Middle frontal gyrus (tissue), 1 donor: ENCODE measurements around the gene VPS35L.

Source experiments
- DNase-seq: peaks from one replicate; pipeline ENCODE4 v3.0.0-alpha.2; 2015; ENCODE audit warnings: low spot score; ENCODE audit errors: extremely low spot score

Gene VPS35L

GRCh38 chr16:19555186-19555937, at the start of gene VPS35L:
TSS of gene VPS35L (plus strand) at chr16:19555703. CDS start at chr16:19555730, 27 bp downstream.
- DNase-seq = peak; percentile 93

- DNase-seq = no peak
These were observed 48.5 kb upstream of the VPS35L start for GRCh38 chr16:19506965-19507364.

- no peak for DNase-seq
These were observed 47.6 kb upstream of the VPS35L start for GRCh38 chr16:19507867-19508266.

GRCh38 chr16:19512297-19512696, 43.2 kb upstream of the VPS35L start:
- no peak for DNase-seq

GRCh38 chr16:19513377-19514053, 42.0 kb upstream of the VPS35L start:
- DNase-seq = no peak

- DNase-seq = no peak
These were observed 39.7 kb upstream of the VPS35L start for GRCh38 chr16:19515757-19516156.

- no peak for DNase-seq
These were observed 37.9 kb upstream of the VPS35L start for GRCh38 chr16:19517424-19518089.

- DNase-seq = no peak
These were observed 37.1 kb upstream of the VPS35L start for GRCh38 chr16:19518388-19518787.

- no peak for DNase-seq
These were observed 34.6 kb upstream of the VPS35L start for GRCh38 chr16:19520861-19521331.

GRCh38 chr16:19521471-19522396, 33.8 kb upstream of the VPS35L start, which contains the start of gene GDE1:
TSS of gene GDE1 (minus strand) at chr16:19522098. CDS start at chr16:19521964, 134 bp downstream.
- DNase-seq = peak; percentile 93

GRCh38 chr16:19522397-19522732, 33.1 kb upstream of the VPS35L start:
- DNase-seq = no peak

GRCh38 chr16:19522760-19523159, 32.7 kb upstream of the VPS35L start:
- no peak for DNase-seq

- DNase-seq = no peak
These were observed 32.3 kb upstream of the VPS35L start for GRCh38 chr16:19523184-19523558.

- peak; percentile 99 for DNase-seq
These were observed 31.7 kb upstream of the VPS35L start, which contains the start of gene CCP110 for GRCh38 chr16:19523559-19524355. TSS of gene CCP110 (plus strand) at chr16:19523942. CDS start at chr16:19527882, 3,940 bp downstream.

- DNase-seq = no peak
These were observed 31.2 kb upstream of the VPS35L start for GRCh38 chr16:19524356-19524615.

- DNase-seq = no peak
These were observed 30.7 kb upstream of the VPS35L start for GRCh38 chr16:19524616-19525384.

- DNase-seq = no peak
These were observed 30.1 kb upstream of the VPS35L start for GRCh38 chr16:19525385-19525723.

- no peak for DNase-seq
These were observed 28.3 kb upstream of the VPS35L start for GRCh38 chr16:19527161-19527560.

- no peak for DNase-seq
These were observed 26.8 kb upstream of the VPS35L start for GRCh38 chr16:19528666-19529065.

GRCh38 chr16:19532601-19533000, 22.9 kb upstream of the VPS35L start:
- peak; percentile 68 for DNase-seq
